GM12878 (cell line): ENCODE data around the gene LAMB4.

Experiments used
- JUND ChIP-seq: IDR thresholded peaks from 2 replicates; pipeline ENCODE4 v1.6.1; 2012; ENCODE audit warnings: low read depth, mild to moderate bottlenecking, low read length, improper control_type of control experiment, moderate library complexity
- KDM1A ChIP-seq: fragments of 200-600 bp; sonication (generic); IDR thresholded peaks from 2 replicates; pipeline ENCODE4 v1.6.1; 2016; ENCODE audit warnings: borderline replicate concordance
- POLR2A ChIP-seq: IDR thresholded peaks from 2 replicates; pipeline ENCODE4 v1.6.1; 2011; ENCODE audit warnings: low read depth, mild to moderate bottlenecking, low read length
- YY1 ChIP-seq: IDR thresholded peaks from 2 replicates; pipeline ENCODE4 v1.6.1; 2011; ENCODE audit warnings: low read depth, mild to moderate bottlenecking, low read length
- TF ChIP-seq, protein P1 (sequence below), 3 experiments: IDR thresholded peaks in 2 of 3; conservative IDR thresholded peaks in 1 of 3; 2 replicates each; pipeline ENCODE4 v1.5.1; 2011; ENCODE audit warnings: low read depth in 3 of 3, low read length in 3 of 3, mild to moderate bottlenecking in 3 of 3, control low read depth in 2 of 3, moderate library complexity in 2 of 3, inconsistent platforms in 1 of 3, mixed read lengths in 1 of 3; ENCODE audit not compliant: control insufficient read depth in 2 of 3, insufficient read depth in 1 of 3; ENCODE audit errors: extremely low read depth in 1 of 3

GRCh38 chr7:108149119-108149518, 19.0 kb upstream of the LAMB4 start:
- TF ChIP-seq POLR2A (no peak), YY1 (no peak), KDM1A (no peak), JUND (no peak)
- TF ChIP-seq, protein P1, sequence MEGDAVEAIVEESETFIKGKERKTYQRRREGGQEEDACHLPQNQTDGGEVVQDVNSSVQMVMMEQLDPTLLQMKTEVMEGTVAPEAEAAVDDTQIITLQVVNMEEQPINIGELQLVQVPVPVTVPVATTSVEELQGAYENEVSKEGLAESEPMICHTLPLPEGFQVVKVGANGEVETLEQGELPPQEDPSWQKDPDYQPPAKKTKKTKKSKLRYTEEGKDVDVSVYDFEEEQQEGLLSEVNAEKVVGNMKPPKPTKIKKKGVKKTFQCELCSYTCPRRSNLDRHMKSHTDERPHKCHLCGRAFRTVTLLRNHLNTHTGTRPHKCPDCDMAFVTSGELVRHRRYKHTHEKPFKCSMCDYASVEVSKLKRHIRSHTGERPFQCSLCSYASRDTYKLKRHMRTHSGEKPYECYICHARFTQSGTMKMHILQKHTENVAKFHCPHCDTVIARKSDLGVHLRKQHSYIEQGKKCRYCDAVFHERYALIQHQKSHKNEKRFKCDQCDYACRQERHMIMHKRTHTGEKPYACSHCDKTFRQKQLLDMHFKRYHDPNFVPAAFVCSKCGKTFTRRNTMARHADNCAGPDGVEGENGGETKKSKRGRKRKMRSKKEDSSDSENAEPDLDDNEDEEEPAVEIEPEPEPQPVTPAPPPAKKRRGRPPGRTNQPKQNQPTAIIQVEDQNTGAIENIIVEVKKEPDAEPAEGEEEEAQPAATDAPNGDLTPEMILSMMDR (IDR thresholded peaks at IDR 0.05 in 2 of 3, conservative IDR thresholded peaks at IDR 0.05 in 1 of 3; ENCODE audit: control insufficient read depth in 2 of 3, extremely low read depth in 1 of 3, insufficient read depth in 1 of 3, low read depth in 3 of 3, low read length in 3 of 3), result no peak
